Hematopoietic multipotent progenitor cell (in vitro differentiated cells): ENCODE measurements around the gene PRICKLE1. TPM values are rescaled to one million over a fixed set of nuclear protein-coding genes. Genes with fewer than 3 reads are reported as not detected.

Experiments used
- DNase-seq, 3 donors: peaks; one replicate each; pipeline ENCODE4 v3.0.0-alpha.2; 2011 to 2015; ENCODE audit warnings: low read depth in 2 of 3, low spot score in 2 of 3
- total RNA-seq: library from RNA; depleted of rRNA; stranded (reverse); fragments of >200 nt; gene quantifications from one replicate; pipeline ENCODE4 v1.2.3, GENCODE V29; 2012

The PRICKLE1 gene
- total RNA-seq, 1 donor: 0.81 TPM

DNA sequence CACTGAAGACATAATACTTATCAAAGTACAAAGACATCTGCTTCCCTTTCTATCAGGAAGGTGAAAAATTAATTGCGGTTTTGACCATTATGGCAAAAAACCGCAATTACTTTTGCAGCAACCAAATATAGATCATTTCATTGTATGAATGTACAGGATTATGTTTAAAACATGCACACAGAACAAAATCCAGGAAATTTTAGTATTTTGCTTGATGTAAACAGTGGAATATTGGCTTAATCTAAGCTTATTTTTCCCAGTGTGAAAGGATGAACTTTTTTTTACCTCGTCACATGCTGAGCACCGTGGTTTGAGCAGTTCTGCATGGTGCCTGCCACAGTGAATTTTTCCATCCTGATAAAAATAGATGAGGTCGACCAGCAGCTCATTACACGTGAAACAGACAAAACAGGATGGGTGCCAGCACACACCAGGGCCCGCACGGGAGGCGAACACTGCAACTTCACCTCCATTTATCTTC lies 121.2 kb downstream of the PRICKLE1 start:
- DNase-seq: peak in 2 of 3 donors; percentile 9 to 46

DNA sequence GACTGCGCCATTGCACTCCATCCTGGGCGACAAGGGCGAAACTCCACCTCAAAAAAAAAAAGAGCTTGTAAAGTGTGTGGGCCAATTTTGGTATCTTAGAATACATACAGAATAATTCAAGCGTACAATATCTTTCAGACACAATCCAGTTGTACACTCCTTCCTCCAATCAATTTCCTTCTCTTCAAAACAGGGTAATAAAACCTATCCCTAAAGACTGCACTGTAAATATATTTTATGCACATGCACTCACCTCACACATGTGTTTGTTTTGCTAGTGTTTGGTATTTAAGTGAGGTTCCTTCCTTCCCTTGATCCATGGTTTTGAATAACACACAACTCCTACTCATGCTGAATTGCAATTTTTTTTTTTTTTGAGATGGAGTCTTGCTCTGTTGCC lies 125.9 kb downstream of the PRICKLE1 start:
- DNase-seq: no peak

DNA sequence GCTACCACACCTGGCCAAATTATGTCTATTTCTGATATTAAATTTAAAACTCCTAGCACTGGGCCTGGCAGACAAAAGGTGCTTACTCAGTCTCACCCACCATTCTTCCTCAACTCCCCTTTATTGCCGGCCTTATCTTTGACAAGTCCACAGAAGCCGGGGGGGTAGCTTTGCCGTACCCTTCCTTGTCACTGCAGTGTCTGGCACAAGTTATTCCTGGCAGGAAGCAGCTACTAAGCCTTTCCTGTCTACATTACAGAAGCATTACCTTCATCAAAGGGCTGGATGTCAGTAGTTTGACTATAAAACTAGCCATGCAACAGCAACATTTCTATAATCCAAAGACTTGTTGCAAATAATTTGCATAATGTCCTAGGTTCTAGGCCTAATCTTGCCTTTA lies 127.1 kb downstream of the PRICKLE1 start:
- DNase-seq: no peak

GRCh38 chr12:42459336-42459847 lies 130.2 kb downstream of the PRICKLE1 start:
- DNase-seq: no peak

DNA sequence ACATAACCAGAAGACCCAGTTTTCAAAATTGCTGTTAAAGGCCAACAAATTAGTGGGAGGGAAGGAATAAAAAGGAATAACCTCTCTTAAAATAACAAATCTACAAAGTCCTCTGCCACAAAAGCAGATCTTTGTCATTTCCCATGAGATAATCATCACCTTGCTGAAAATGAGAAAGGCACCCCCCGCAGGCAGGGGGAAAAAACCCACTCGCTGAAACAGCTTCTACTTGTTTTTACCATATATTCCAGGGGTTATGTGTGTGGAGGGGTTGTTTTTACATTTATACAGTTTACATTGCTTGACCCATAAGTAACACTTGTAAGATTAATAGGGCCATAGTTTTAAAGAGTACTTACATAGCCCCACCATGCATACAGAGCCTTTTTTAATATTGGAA lies 131.0 kb downstream of the PRICKLE1 start:
- DNase-seq: no peak

GRCh38 chr12:42450248-42450647 lies 139.3 kb downstream of the PRICKLE1 start:
- no peak for DNase-seq

- no peak for DNase-seq
Observed at GRCh38 chr12:42448841-42449240, 140.7 kb downstream of the PRICKLE1 start.

GRCh38 chr12:42447371-42447786 lies 142.2 kb downstream of the PRICKLE1 start:
- DNase-seq: no peak

DNA sequence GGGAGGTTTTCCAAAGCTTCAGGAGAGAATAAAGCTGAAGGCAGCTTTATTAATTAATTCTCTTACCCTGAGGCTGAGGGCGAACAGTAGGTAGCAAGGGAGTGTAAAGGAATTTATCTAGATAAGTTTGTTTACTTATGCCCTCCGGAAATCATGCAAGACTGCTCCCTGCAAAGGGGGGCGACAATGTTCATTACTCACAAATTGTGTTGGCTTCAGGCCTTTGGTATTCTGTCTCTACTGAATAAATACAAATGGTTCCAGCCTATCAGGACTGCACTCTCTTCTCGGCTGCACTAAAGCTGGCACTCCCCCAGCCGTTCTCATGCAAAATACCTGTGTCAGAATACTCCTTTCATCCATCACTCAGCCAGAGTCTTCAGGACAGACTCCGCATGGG lies 142.8 kb downstream of the PRICKLE1 start:
- no peak for DNase-seq

DNA sequence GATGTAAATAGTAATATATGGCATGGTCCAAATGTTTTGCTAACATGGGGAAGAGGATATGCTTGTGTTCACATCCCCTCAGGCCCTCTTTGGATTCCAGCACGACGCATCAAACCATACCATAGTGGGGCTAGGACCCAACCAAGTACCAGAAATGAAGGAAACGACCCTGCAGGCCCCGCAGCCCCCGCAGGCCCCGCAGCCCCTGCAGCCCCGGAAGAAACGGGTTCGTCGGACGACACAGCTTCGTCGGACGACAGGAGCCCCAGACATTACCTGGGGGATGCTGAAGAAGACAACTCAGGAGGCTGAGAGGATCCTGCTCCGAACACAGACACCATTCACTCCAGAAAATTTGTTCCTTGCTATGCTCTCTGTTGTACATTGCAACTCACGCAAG lies 143.7 kb downstream of the PRICKLE1 start:
- no peak for DNase-seq

GRCh38 chr12:42444192-42444943 lies 145.2 kb downstream of the PRICKLE1 start:
- no peak for DNase-seq

DNA sequence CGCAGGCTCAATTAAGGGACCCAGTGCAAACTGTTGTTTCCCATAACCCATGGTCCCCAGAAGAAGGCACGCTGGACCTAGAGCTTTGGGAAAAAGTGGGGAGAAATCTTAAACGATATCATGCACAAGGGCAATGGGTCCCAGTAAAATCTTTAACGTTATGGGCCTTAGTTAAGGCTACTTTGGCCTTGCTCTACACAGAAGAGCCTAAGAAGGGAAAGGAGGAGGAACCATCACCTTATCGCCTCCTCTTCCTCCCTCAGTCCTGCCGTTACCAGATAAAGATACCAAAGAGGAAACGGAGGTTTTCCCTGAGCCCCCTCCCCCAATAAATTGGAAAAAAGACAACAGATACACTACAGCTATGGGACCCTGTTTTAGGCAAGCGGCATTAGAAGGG lies 146.7 kb downstream of the PRICKLE1 start:
- no peak for DNase-seq

DNA sequence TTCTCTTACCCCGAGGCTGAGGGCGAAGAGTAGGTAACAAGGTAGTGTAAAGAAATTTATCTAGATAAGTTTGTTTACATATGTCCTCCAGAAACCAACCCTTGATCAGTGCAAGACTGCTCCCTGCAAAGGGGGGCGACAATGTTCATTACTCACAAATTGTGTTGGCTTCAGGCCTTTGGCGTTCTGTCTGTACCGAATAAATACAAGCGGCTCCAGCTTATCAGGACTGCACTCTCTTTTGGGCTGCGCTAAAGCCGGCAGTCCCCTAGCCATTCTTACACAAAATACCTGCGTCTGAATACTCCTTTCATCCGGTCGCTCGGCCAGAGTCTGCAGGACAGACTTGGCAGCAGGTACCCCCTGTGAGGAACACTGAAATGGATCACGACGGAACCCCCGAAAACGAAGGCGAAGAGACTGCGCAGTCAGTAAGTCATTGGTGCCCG lies 147.2 kb downstream of the PRICKLE1 start:
- DNase-seq: no peak

DNA sequence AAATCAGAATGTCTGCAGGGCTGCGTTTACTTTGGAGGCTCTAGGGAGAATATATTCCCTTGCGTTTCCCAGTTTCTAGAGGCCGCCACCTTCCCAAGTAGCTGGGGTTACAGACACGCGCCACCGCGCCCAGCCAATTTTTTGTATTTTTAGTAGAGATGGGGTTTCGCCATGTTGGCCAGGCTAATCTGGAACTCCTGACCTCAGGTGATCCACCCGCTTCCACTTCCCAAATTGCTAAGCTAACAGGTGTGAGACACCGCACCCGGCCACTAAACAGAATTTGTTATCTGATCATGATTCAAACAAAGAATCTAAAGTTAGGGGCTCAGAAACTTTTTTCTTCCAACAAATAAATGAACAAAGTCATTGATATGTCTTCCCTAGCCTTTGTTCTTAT lies 148.9 kb downstream of the PRICKLE1 start:
- DNase-seq: no peak

GRCh38 chr12:42432517-42433140 lies 156.9 kb downstream of the PRICKLE1 start:
- no peak for DNase-seq

- no peak for DNase-seq
Observed at GRCh38 chr12:42428850-42429249, 160.7 kb downstream of the PRICKLE1 start.

- no peak for DNase-seq
Observed at GRCh38 chr12:42426746-42427145, 162.8 kb downstream of the PRICKLE1 start.

GRCh38 chr12:42422785-42423184 lies 166.8 kb downstream of the PRICKLE1 start:
- DNase-seq: no peak

GRCh38 chr12:42421844-42422779 lies 167.4 kb downstream of the PRICKLE1 start:
- peak in 2 of 3 donors; percentile 9 to 41 for DNase-seq

- no peak for DNase-seq
Observed at GRCh38 chr12:42420395-42420794, 169.2 kb downstream of the PRICKLE1 start.

- no peak for DNase-seq
Observed at GRCh38 chr12:42410340-42410739, 179.2 kb downstream of the PRICKLE1 start.
